Endodermal cell (in vitro differentiated cells): ENCODE measurements around the gene PKNOX1. TPM values are rescaled to one million over a fixed set of nuclear protein-coding genes. Genes with fewer than 3 reads are reported as not detected.
A peak's percentile ranks its signal among the peaks of the same experiment; 100 is the strongest.
"Not testable (repeated sequence)": the region's sequence is repeated elsewhere in the genome, so short reads cannot be mapped to it uniquely, and the experiment has no call there.

Source experiments
- DNase-seq: peaks from one replicate; pipeline ENCODE4 v3.0.0-alpha.2; 2017
- H3K27ac ChIP-seq: 2 replicates; pipeline ENCODE4 v1.5.1; 2013; ENCODE audit warnings: mild to moderate bottlenecking, low read depth, low read length, moderate library complexity
- H3K27me3 ChIP-seq: 2 replicates; pipeline ENCODE4 v1.6.1; 2013; ENCODE audit warnings: mild to moderate bottlenecking, low read length, moderate library complexity; ENCODE audit not compliant: insufficient read depth, control insufficient read depth, poor library complexity, severe bottlenecking
- H3K36me3 ChIP-seq: 2 replicates; pipeline ENCODE4 v1.7.0; 2013; ENCODE audit warnings: mild to moderate bottlenecking, low read length, moderate library complexity; ENCODE audit not compliant: control insufficient read depth, insufficient read depth
- H3K4me1 ChIP-seq: one replicate; pipeline ENCODE4 v1.7.0; 2013; ENCODE audit warnings: low read length; ENCODE audit not compliant: control insufficient read depth, insufficient read depth
- H3K4me3 ChIP-seq: 2 replicates; pipeline ENCODE4 v1.5.1; 2013; ENCODE audit warnings: mild to moderate bottlenecking, low read length, moderate library complexity
- H3K9ac ChIP-seq: 2 replicates; pipeline ENCODE4 v1.6.1; 2013; ENCODE audit warnings: mild to moderate bottlenecking, low read length, moderate library complexity; ENCODE audit not compliant: poor library complexity, severe bottlenecking; ENCODE audit errors: extremely low read depth
- H3K9me3 ChIP-seq: 2 replicates; pipeline ENCODE4 v1.6.1; 2013; ENCODE audit warnings: mild to moderate bottlenecking, low read length, moderate library complexity; ENCODE audit not compliant: control insufficient read depth
- H3K27ac Mint-ChIP-seq: 2 replicates; pipeline ENCODE4 v1.8.0; 2020; ENCODE audit warnings: mixed read lengths
- H3K27me3 Mint-ChIP-seq: 2 replicates; pipeline ENCODE4 v1.8.0; 2021; ENCODE audit warnings: mild to moderate bottlenecking, mixed read lengths; ENCODE audit not compliant: insufficient read depth
- H3K36me3 Mint-ChIP-seq: 2 replicates; pipeline ENCODE4 v1.8.0; 2020; ENCODE audit warnings: low read depth, mixed read lengths
- H3K4me1 Mint-ChIP-seq: 2 replicates; pipeline ENCODE4 v1.8.0; 2020; ENCODE audit warnings: mixed read lengths
- H3K4me3 Mint-ChIP-seq: 2 replicates; pipeline ENCODE4 v1.8.0; 2020; ENCODE audit warnings: mild to moderate bottlenecking, moderate library complexity, mixed read lengths
- H3K9me3 Mint-ChIP-seq: 2 replicates; pipeline ENCODE4 v1.8.0; 2020; ENCODE audit warnings: mild to moderate bottlenecking, mixed read lengths
- WGBS, 2 experiments: methylation state at CpG; one replicate each; pipeline versions ENCODE4 v1.1.5 to v1.1.7; 2013; ENCODE audit warnings: missing lambda C conversion rate in 2 of 2, mixed read lengths in 1 of 2; ENCODE audit not compliant: insufficient coverage in 1 of 2, insufficient read length in 1 of 2; 5-methylcytosine and 5-hydroxymethylcytosine counted together
- total RNA-seq, 2 donors: library from RNA; stranded (reverse); fragmentation: NEBNext Ultra II Directional in 1 of 2; extraction: Animal tissue kit (Norgen Biotek cat#: 25700) in 1 of 2; gene quantifications; 2 replicates in 1 of 2; 3 replicates in 1 of 2; pipeline ENCODE4 v1.2.1, GENCODE V29; 2021
- TF ChIP-seq, protein P1 (sequence below): fragments of 200-600 bp; sonication (generic); conservative IDR thresholded peaks from 2 replicates; pipeline ENCODE4 v1.5.0; 2021; ENCODE audit warnings: antibody characterized with exemption, mild to moderate bottlenecking

The PKNOX1 gene
- total RNA-seq, 2 donors from 2014 or later = 25.9 to 29.9 TPM

DNA sequence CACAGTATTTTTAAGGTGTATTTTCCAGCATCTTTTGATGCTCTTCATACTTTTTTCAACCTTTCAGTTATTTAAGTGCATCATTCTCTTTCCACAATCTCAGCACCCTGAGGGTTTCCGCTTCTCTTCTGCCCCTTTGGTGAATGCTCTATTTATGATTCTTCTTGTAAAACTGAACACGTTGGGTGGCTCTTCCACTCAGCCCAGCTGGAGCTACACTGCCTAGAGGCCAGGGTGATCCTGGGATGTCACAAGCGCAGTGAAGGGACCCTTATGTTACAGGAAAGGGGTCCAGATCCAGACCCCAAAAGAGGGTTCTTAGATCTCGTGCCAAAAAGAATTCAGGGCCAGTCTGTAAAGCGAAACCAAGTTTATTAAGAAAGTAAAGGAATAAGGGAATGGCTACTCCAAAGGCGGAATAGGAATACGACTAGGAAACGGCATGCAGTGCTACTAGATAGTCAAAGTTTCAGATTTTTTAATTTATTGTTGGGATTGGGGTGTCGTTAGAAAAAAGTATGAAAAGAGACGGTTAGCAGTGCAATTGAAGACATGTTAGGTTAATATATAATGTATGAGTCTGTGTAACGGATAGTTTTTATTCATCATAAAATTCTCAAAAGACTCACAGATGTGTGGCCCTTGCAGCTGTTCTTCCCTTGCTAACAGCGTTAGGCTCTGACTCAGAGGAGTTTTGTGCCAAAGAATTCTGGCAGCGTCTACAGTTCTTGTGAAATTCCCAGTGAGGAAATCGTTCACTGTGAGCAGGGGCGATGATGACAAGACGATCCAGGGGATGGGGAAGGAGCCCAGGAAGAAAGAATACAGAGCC is 34.6 kb upstream of the PKNOX1 start:
- no peak overlapping the region for H3K4me3 ChIP-seq
- DNase-seq = peak; percentile 35
- no peaks in the 10 kb centered on the region for H3K27me3 ChIP-seq
- H3K27ac Mint-ChIP-seq = peak overlapping the region; percentile 22
- 87 to 93% methylated on average over 14 to 16 of the region's 16 CpGs for WGBS, 2 experiments
- peaks cover 37% of the 10 kb centered on the region for H3K36me3 Mint-ChIP-seq
- no peak overlapping the region for H3K9ac ChIP-seq
- peaks cover 11% of the 10 kb centered on the region for H3K4me1 ChIP-seq
- H3K4me3 Mint-ChIP-seq = no peak overlapping the region
- H3K9me3 ChIP-seq = peaks cover 16% of the 10 kb centered on the region
- H3K27me3 Mint-ChIP-seq = no peaks in the 10 kb centered on the region
- peaks cover 35% of the 10 kb centered on the region for H3K36me3 ChIP-seq
- no peak overlapping the region for H3K27ac ChIP-seq
- peaks cover 2% of the 10 kb centered on the region for H3K9me3 Mint-ChIP-seq
- TF ChIP-seq, protein P1, sequence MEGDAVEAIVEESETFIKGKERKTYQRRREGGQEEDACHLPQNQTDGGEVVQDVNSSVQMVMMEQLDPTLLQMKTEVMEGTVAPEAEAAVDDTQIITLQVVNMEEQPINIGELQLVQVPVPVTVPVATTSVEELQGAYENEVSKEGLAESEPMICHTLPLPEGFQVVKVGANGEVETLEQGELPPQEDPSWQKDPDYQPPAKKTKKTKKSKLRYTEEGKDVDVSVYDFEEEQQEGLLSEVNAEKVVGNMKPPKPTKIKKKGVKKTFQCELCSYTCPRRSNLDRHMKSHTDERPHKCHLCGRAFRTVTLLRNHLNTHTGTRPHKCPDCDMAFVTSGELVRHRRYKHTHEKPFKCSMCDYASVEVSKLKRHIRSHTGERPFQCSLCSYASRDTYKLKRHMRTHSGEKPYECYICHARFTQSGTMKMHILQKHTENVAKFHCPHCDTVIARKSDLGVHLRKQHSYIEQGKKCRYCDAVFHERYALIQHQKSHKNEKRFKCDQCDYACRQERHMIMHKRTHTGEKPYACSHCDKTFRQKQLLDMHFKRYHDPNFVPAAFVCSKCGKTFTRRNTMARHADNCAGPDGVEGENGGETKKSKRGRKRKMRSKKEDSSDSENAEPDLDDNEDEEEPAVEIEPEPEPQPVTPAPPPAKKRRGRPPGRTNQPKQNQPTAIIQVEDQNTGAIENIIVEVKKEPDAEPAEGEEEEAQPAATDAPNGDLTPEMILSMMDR = no peak
- H3K4me1 Mint-ChIP-seq = peaks cover 61% of the 10 kb centered on the region

DNA sequence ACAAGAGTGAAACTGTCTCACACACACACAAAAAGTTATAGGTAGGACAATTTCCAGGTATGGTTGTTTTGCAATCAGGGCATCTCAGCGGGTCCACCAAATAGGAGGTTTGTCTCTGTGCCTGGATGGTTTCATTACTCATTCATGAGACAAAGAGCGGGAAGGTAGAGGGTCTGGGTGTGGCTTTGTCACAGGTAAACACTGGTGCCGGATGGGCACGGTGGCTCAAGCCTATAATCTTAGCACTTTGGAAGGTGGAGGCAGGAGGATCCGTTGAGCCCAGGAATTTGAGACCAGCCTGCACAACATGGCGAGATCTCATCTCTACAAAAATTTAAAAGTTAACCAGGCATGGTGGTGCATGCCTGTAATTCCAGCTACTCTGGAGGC is 32.7 kb upstream of the PKNOX1 start:
- no peak overlapping the region for H3K4me3 Mint-ChIP-seq
- peaks cover 2% of the 10 kb centered on the region for H3K9me3 Mint-ChIP-seq
- H3K4me3 ChIP-seq = no peak overlapping the region
- peaks cover 16% of the 10 kb centered on the region for H3K9me3 ChIP-seq
- TF ChIP-seq, protein P1 = no peak
- peaks cover 34% of the 10 kb centered on the region for H3K36me3 ChIP-seq
- peaks cover 50% of the 10 kb centered on the region for H3K36me3 Mint-ChIP-seq
- no peak overlapping the region for H3K27ac ChIP-seq
- H3K27me3 ChIP-seq = no peaks in the 10 kb centered on the region
- no peak overlapping the region for H3K9ac ChIP-seq
- H3K27ac Mint-ChIP-seq = no peak overlapping the region
- peak; percentile 35 for DNase-seq
- H3K27me3 Mint-ChIP-seq = no peaks in the 10 kb centered on the region
- WGBS, 2 experiments = 90 to 94% methylated on average over 6 of the region's 6 CpGs
- H3K4me1 Mint-ChIP-seq = peaks cover 52% of the 10 kb centered on the region
- peaks cover 11% of the 10 kb centered on the region for H3K4me1 ChIP-seq

DNA sequence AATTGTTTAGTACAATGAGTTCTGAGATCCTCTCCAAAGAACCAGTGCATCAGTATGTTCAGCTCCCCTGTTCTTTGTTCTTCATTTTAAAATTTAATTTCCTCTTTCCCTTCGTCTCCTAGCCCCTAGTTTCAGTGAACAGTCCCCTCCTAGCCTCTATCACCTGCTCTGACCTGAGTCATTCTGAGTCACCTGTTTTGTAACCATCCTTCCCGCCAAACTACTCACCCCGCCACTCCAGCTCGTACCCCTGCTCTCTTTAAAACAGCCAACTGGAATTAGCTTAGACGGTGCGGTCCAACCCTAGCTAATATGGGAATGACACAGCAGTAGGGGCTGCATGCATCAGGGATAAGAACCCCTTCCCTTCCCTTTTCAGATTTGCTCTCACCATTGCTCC is 32.1 kb upstream of the PKNOX1 start:
- Histone ChIP-seq H3K9ac (no peak overlapping the region), H3K27ac (no peak overlapping the region), H3K4me3 (no peak overlapping the region), H3K27me3 (no peaks in the 10 kb centered on the region), H3K4me1 (peaks cover 11% of the 10 kb centered on the region), H3K36me3 (peaks cover 39% of the 10 kb centered on the region), H3K9me3 (peaks cover 20% of the 10 kb centered on the region)
- TF ChIP-seq, protein P1 = no peak
- H3K36me3 Mint-ChIP-seq = peaks cover 56% of the 10 kb centered on the region
- H3K27ac Mint-ChIP-seq = peak overlapping the region; percentile 55
- H3K27me3 Mint-ChIP-seq = no peaks in the 10 kb centered on the region
- H3K9me3 Mint-ChIP-seq = peaks cover 2% of the 10 kb centered on the region
- DNase-seq = peak; percentile 29
- no peak overlapping the region for H3K4me3 Mint-ChIP-seq
- WGBS, 2 experiments = 79 to 100% methylated on average over 1 to 6 of the region's 6 CpGs
- H3K4me1 Mint-ChIP-seq = peaks cover 47% of the 10 kb centered on the region

DNA sequence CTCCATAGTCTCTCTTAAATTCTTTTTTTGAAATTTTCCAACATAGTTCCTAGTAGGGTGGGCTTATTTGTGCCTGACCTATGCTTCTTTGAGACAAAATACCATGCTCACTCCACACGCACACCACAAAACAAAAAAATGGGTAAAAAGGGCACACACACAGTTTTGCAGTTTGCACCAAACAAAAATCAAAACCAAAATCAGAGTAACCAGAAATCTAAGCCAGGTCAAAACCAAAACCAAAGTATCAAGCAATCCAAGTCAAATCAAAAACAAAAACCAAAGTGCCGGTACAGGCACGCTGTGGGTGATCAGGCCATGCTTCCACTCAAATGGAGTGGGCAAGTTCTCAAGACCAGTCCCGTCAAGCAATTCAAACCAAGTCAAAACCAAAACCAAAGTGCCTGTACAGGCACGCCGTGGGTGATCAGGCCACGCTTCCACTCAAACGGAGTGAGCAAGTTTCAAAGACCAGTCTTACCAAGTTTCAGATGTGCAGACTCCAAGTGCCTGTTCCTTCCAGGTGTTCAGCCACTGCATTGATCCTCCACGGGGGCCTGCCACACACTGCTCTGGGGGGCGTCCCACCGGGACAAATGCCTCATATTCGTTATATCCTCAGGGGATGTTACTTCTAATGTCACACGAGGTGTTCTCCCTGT is 25.1 kb upstream of the PKNOX1 start:
- DNase-seq = peak; percentile 32
- not testable (repeated sequence) for H3K4me3 Mint-ChIP-seq, H3K27ac Mint-ChIP-seq, H3K4me1 ChIP-seq, H3K27me3 ChIP-seq, H3K9me3 ChIP-seq, H3K4me3 ChIP-seq, H3K36me3 ChIP-seq, H3K27me3 Mint-ChIP-seq, H3K4me1 Mint-ChIP-seq, H3K27ac ChIP-seq, H3K9ac ChIP-seq
- 96 to 97% methylated on average over 9 to 13 of the region's 13 CpGs for WGBS, 2 experiments
- peaks cover 38% of the 10 kb centered on the region for H3K36me3 Mint-ChIP-seq
- peaks cover 21% of the 10 kb centered on the region for H3K9me3 Mint-ChIP-seq

DNA sequence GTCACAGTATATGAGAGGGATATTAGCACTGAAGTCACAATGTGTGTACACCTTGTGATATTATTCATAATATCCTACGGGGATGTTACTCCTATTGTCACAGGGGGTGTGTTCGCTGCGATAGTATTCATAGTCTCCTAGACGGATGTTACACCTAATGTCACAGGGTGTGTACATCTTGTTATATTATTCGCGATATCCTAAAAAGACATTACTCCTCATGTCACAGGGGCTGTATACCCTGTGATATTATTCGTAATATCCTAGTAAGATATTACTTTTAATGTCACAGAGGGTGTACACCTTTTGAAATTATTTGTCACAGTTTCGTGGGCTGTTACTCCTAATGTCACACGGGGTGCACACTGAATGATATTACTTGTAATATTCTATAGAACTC is 23.2 kb upstream of the PKNOX1 start:
- H3K9me3 ChIP-seq, H3K36me3 ChIP-seq, DNase-seq, H3K27me3 ChIP-seq, H3K4me1 ChIP-seq, H3K27ac Mint-ChIP-seq, H3K27ac ChIP-seq, H3K9ac ChIP-seq, H3K27me3 Mint-ChIP-seq, H3K4me3 Mint-ChIP-seq, H3K4me3 ChIP-seq: not testable (repeated sequence)
- Mint-ChIP-seq H3K4me1 (peaks cover 12% of the 10 kb centered on the region), H3K9me3 (peaks cover 21% of the 10 kb centered on the region), H3K36me3 (peaks cover 26% of the 10 kb centered on the region)
- 95 to 100% methylated on average over 1 to 7 of the region's 9 CpGs for whole genome bisulfite sequencing, 2 experiments
